GM10266 (cell line): Measurements from ENCODE around the gene CST3.
"Not testable (repeated sequence)": the region's sequence is repeated elsewhere in the genome, so short reads cannot be mapped to it uniquely, and the experiment has no call there.

Source experiments
- DNase-seq: peaks from one replicate; pipeline ENCODE4 v3.0.0; 2012; ENCODE audit errors: extremely low spot score
- CTCF ChIP-seq: IDR thresholded peaks from 2 replicates; pipeline ENCODE4 v1.5.1; 2012; ENCODE audit warnings: mild to moderate bottlenecking, low read depth; ENCODE audit not compliant: control insufficient read depth, insufficient read depth; ENCODE audit errors: missing control alignments

CST3 gene

GRCh38 chr20:23637282-23638221 is at the start of gene CST3:
Gene CST3, minus strand, starts transcription at chr20:23637955. Its CDS starts 93 bp downstream, at chr20:23637862.
- peak; percentile 87 for DNase-seq
- TF ChIP-seq CTCF = no peak

DNA sequence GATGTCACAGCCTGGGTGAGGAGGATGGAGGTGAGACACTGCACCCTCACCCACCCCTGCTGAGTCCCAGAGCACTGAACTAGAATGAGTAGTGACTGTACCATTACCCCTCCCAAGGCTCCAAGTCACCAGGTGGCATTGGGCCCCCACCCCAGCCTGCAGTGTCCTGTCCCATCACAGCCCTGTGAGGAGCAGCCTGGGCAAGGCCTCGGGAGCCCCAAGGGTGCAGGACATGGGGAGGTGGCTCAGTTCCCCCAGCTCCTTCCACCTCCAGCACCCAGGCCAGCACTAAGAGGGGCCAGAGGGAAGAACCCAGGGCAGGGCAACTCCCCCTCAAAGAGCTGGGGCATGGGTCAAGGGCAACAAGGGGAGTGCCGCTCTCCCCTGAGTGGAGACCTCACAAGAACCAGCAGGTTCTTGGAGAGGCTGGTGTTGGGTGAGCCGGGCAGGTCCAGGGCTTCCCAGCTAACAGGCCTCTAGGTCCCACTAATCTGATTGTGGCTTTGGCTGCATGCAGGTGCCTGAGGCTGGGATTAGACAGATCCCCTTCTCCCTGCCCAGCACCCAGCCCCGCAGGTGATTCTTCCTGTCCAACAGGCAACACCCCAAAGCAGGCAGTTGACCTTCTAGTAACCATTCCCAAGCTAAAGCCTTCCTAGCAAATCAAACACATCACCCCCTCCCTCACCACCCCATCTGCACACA is 48.4 kb upstream of the CST3 start:
- DNase-seq = no peak
- TF ChIP-seq CTCF = no peak

- DNase-seq = not testable (repeated sequence)
Observed at GRCh38 chr20:23685529-23685896, 47.8 kb upstream of the CST3 start.

DNA sequence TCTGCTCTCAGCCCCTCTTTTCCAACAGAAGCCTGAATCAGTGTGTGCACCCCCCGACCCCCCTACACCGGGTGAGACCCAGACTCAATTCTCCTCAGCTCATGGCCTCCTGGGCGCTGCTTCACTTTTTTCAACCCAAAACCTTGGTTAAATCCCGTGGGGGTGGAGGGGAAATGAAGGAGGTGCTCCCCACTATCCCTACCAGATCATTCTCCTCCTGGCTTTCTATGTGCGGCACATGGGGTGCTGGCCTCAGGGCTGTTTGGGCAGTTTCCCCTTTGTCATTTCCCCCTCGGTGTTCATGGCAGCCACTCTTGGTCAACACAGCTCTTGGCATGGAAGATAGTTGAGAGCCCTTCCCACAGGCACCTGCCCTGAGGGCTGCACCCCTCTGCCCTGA is 46.5 kb upstream of the CST3 start:
- no peak for TF ChIP-seq CTCF
- no peak for DNase-seq

DNA sequence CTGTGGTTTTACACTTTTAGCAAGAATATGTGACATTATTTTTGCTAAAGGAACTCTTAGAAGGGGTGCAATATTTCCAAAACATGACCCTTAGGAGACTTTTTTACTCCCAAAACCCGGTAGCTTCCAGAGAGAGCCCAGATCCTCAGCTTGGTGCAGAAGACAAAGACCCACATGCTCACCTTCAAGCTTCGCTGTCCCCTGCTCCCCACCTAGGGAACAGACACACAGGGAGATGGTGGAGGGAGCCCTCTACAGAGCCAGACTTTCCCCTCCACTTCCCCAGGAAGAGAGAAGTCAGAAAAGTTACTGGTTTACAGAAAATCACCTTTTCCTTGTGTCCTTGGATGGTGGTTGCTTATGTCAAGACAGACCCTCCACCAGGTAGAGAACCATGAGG is 46.1 kb upstream of the CST3 start:
- DNase-seq = no peak
- no peak for TF ChIP-seq CTCF

DNA sequence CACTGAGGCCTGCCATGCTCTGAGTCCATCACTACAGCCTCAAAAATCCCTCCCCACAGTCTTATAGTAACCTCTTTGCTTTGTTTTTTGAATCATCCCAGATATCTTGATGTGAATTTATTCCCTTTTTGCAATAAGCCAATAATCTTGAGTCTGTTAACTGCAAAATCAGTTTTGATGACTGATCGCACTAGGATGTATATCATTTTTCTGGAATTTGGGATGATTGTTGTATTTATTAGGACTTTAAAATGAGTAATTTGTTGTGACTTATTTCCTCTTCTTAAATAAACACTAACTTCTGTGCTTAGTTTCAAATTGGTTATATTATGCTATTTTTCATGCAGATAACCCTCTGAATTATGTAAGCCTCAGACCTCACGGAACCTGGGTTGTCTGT is 45.5 kb upstream of the CST3 start:
- DNase-seq = no peak
- TF ChIP-seq CTCF = no peak

GRCh38 chr20:23680146-23680545 is 42.4 kb upstream of the CST3 start:
- no peak for TF ChIP-seq CTCF
- DNase-seq = no peak
